MM.1S (cell line): ENCODE results near the gene GPR87.

ENCODE experiments used
- CTCF ChIP-seq: fragments of 300-600 bp; sonication (generic); IDR thresholded peaks from 2 replicates; pipeline ENCODE4 v1.5.1; 2016; ENCODE audit warnings: antibody characterized with exemption, low read length, mixed read lengths
- EZH2phosphoT487 ChIP-seq: fragments of 300-600 bp; sonication (generic); IDR thresholded peaks from 2 replicates; pipeline ENCODE4 v1.6.1; 2018; ENCODE audit warnings: antibody characterized with exemption, low read length

GRCh38 chr3:151350656-151351055, 34.0 kb upstream of the GPR87 start:
- no peak for TF ChIP-seq CTCF
- TF ChIP-seq EZH2phosphoT487, result no peak
